GM19239 (cell line): ENCODE data around the gene ZFAND5.

Source experiments
- DNase-seq: peaks from one replicate; pipeline ENCODE4 v3.0.0; 2011; ENCODE audit warnings: low spot score; ENCODE audit not compliant: insufficient read length
- FAIRE-seq: peaks from 2 replicates; lab custom pipeline; 2011; peaks lifted over from hg19 to GRCh38; lab: Jason Lieb, UNC

ZFAND5 gene

GRCh38 chr9:72364679-72365524 lies at the start of gene ZFAND5:
ZFAND5 (minus strand) TSS chr9:72365208; CDS start chr9:72360778, 4,430 bp downstream.
- DNase-seq (peak; percentile 82), FAIRE-seq (no peak)

GRCh38 chr9:72412483-72413040 lies 47.6 kb upstream of the ZFAND5 start:
- DNase-seq (no peak), FAIRE-seq (no peak)

- DNase-seq (no peak), FAIRE-seq (no peak)
Measured at GRCh38 chr9:72410214-72410613, 45.2 kb upstream of the ZFAND5 start.

GRCh38 chr9:72407114-72407513 lies 42.1 kb upstream of the ZFAND5 start:
- no peak for DNase-seq
- FAIRE-seq, result no peak

GRCh38 chr9:72402744-72403143 lies 37.7 kb upstream of the ZFAND5 start:
- FAIRE-seq (no peak), DNase-seq (no peak)

- no peak for DNase-seq
- no peak for FAIRE-seq
Measured at GRCh38 chr9:72401396-72401795, 36.4 kb upstream of the ZFAND5 start.

GRCh38 chr9:72400866-72401265 lies 35.9 kb upstream of the ZFAND5 start:
- FAIRE-seq, result no peak
- no peak for DNase-seq

- FAIRE-seq (no peak), DNase-seq (no peak)
Measured at GRCh38 chr9:72399391-72399790, 34.4 kb upstream of the ZFAND5 start.

- DNase-seq (no peak), FAIRE-seq (peak; percentile 55)
Measured at GRCh38 chr9:72396247-72397091, 31.5 kb upstream of the ZFAND5 start.

GRCh38 chr9:72394066-72394465 lies 29.1 kb upstream of the ZFAND5 start:
- no peak for FAIRE-seq

GRCh38 chr9:72390907-72391306 lies 25.9 kb upstream of the ZFAND5 start:
- no peak for FAIRE-seq
- DNase-seq, result no peak

More at GRCh38 chr9:72394066-72394465, 29.1 kb upstream of the ZFAND5 start:
- DNase-seq, result no peak

- FAIRE-seq (no peak), DNase-seq (no peak)
Measured at GRCh38 chr9:72386186-72386585, 21.2 kb upstream of the ZFAND5 start.

- no peak for FAIRE-seq
Measured at GRCh38 chr9:72384710-72385485, 19.9 kb upstream of the ZFAND5 start.

GRCh38 chr9:72383978-72384709 lies 19.1 kb upstream of the ZFAND5 start:
- FAIRE-seq (peak; percentile 42), DNase-seq (no peak)

More at GRCh38 chr9:72384710-72385485, 19.9 kb upstream of the ZFAND5 start:
- DNase-seq, result no peak

- no peak for FAIRE-seq
Measured at GRCh38 chr9:72382405-72382804, 17.4 kb upstream of the ZFAND5 start.

GRCh38 chr9:72377041-72377440 lies 12.0 kb upstream of the ZFAND5 start:
- no peak for DNase-seq
- FAIRE-seq, result no peak

More at GRCh38 chr9:72382405-72382804, 17.4 kb upstream of the ZFAND5 start:
- DNase-seq, result no peak

GRCh38 chr9:72371151-72371550 lies 6.1 kb upstream of the ZFAND5 start:
- FAIRE-seq (no peak), DNase-seq (no peak)

GRCh38 chr9:72365525-72366256 lies 683 bp upstream of the ZFAND5 start:
- FAIRE-seq (peak; percentile 91), DNase-seq (peak; percentile 50)
